Transverse colon (tissue), 4 donors: ENCODE data around the gene RGL3. TPM values are rescaled to one million over a fixed set of nuclear protein-coding genes. Genes with fewer than 3 reads are reported as not detected.
A peak's percentile ranks its signal among the peaks of the same experiment; 100 is the strongest.

Experiments used
- DNase-seq: peaks from one replicate; pipeline ENCODE4 v3.0.0-alpha.2; 2019
- H3K27ac ChIP-seq, 4 donors: fragments of 200-600 bp; sonication (generic); 2 replicates each; pipeline ENCODE4 v1.5.1; 2016 to 2018; ENCODE audit warnings: inconsistent platforms in 4 of 4
- H3K27me3 ChIP-seq: fragments of 200-600 bp; sonication (generic); 2 replicates; pipeline ENCODE4 v1.5.1; 2017; ENCODE audit warnings: inconsistent platforms
- H3K36me3 ChIP-seq, 4 donors: fragments of 200-600 bp; sonication (generic); 2 replicates each; pipeline ENCODE4 v1.5.1; 2017 to 2019; ENCODE audit warnings: inconsistent platforms in 4 of 4
- H3K4me1 ChIP-seq, 4 donors: fragments of 200-600 bp; sonication (generic); 2 replicates each; pipeline ENCODE4 v1.5.1; 2017 to 2020; ENCODE audit warnings: inconsistent platforms in 4 of 4
- H3K4me3 ChIP-seq, 4 donors: fragments of 200-600 bp; sonication (generic); 1 replicate in 1 of 4; 2 replicates in 3 of 4; pipeline versions ENCODE4 v1.5.1 to v1.6.1; 2017 to 2019; ENCODE audit warnings: inconsistent platforms in 4 of 4
- H3K9me3 ChIP-seq, 2 donors: fragments of 200-600 bp; sonication (generic); 2 replicates each; pipeline ENCODE4 v1.5.1; 2017 to 2019; ENCODE audit warnings: inconsistent platforms in 2 of 2
- EP300 ChIP-seq: sonication (generic); formaldehyde crosslinking; IDR thresholded peaks from one replicate; pipeline ENCODE4 v1.6.1; 2017; ENCODE audit warnings: antibody characterized with exemption, low read depth
- POLR2A ChIP-seq: fragments of 450-650 bp; IDR thresholded peaks from one replicate; pipeline ENCODE4 v1.6.1; 2016; ENCODE audit warnings: antibody characterized with exemption, mild to moderate bottlenecking, moderate library complexity
- POLR2AphosphoS5 ChIP-seq, 3 donors: sonication (generic); formaldehyde crosslinking; IDR thresholded peaks; one replicate each; pipeline ENCODE4 v1.6.1; 2016; ENCODE audit warnings: antibody characterized with exemption in 3 of 3
- WGBS, 2 donors: methylation state at CpG; one replicate each; pipeline ENCODE4 v1.1.5; 2018; ENCODE audit warnings: low coverage in 1 of 2; 5-methylcytosine and 5-hydroxymethylcytosine counted together
- in situ Hi-C, 4 donors: fragments of 200-750 bp; cut with MboI; loops; one replicate each; pipeline versions ENCODE4 v1.15.0 to v1.15.1; 2017; ENCODE audit warnings: low sequenced_read_pairs in 3 of 4, low pct_ligation_motif_present in 1 of 4, low pct_unique_long_range_greater_than_20kb in 1 of 4
- intact Hi-C: fragments of 100-400 bp; cut with DNase I; formaldehyde crosslinking; loops from one replicate; pipeline ENCODE4 v1.15.1; 2023; ENCODE audit warnings: low total_unique reads
- total RNA-seq, 4 donors: library from RNA; depleted of rRNA; stranded (reverse); fragments of >200 nt; gene quantifications; one replicate each; pipeline ENCODE4 v1.1.0, GENCODE V29; 2016
- TF ChIP-seq, protein P1 (sequence below), 5 experiments: fragments of 200-600 bp in 3 of 5; fragments of 450-650 bp in 2 of 5; sonication (generic) in 3 of 5; IDR thresholded peaks; 1 replicate in 2 of 5; 2 replicates in 3 of 5; pipeline ENCODE4 v1.5.1; 2016 to 2017; ENCODE audit warnings: antibody characterized with exemption in 5 of 5, inconsistent platforms in 3 of 5, mild to moderate bottlenecking in 2 of 5, moderate library complexity in 1 of 5

The RGL3 gene
- total RNA-seq, 4 donors from 2014 or later, result 6.7 to 78.9 (median 28.1) TPM

DNA sequence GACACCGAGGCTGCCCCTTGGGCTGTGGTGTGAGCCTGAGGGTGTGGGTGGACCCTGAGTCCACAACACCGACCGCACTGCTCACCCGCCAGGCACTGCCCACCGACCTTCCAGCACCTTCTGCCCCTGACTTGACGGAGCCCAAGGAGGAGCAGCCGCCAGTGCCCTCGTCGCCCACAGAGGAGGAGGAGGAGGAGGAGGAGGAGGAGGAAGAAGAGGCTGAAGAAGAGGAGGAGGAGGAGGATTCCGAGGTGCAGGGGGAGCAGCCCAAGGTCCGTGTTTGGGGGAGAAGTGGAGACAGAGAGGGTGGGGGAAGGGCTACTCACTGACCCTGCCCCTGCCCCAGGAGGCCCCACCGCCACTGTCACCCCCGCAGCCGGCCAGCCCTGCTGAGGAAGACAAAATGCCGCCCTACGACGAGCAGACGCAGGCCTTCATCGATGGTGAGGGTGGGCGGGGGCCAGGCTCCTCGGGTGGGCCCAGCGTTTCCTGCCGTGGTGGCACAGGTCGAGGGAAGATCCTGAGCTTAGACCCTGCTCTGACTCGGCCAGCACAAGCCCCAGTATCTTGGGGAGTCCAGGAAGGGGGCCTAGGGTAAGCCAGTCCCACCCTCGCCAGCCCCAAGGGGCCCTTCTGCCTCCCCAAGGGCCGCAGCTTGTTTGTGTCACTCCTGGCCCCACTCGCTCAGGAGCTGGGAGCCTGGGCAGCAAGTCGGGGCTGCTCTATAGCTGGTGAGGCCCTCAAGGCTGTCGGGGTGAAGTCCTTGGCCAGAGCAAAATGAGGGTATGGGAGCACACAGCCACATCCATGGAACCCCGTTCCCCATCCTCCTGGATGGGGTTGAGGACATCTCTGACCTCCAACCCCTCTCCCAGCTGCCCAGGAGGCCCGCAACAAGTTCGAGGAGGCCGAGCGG, 28.5 kb upstream of the RGL3 start:
- Histone ChIP-seq H3K27ac (no peak overlapping the region), H3K9me3 (no peaks in the 10 kb centered on the region), H3K4me1 (peaks cover 0 to 3% (median 0%) of the 10 kb centered on the region in 4 donors), H3K27me3 (peaks cover under 1% of the 10 kb centered on the region), H3K4me3 (no peak overlapping the region), H3K36me3 (peaks cover 0 to 39% (median 17%) of the 10 kb centered on the region in 4 donors)
- TF ChIP-seq POLR2A (no peak), EP300 (no peak), POLR2AphosphoS5 (IDR thresholded peaks at IDR 0.05) (no peak)
- TF ChIP-seq, protein P1, sequence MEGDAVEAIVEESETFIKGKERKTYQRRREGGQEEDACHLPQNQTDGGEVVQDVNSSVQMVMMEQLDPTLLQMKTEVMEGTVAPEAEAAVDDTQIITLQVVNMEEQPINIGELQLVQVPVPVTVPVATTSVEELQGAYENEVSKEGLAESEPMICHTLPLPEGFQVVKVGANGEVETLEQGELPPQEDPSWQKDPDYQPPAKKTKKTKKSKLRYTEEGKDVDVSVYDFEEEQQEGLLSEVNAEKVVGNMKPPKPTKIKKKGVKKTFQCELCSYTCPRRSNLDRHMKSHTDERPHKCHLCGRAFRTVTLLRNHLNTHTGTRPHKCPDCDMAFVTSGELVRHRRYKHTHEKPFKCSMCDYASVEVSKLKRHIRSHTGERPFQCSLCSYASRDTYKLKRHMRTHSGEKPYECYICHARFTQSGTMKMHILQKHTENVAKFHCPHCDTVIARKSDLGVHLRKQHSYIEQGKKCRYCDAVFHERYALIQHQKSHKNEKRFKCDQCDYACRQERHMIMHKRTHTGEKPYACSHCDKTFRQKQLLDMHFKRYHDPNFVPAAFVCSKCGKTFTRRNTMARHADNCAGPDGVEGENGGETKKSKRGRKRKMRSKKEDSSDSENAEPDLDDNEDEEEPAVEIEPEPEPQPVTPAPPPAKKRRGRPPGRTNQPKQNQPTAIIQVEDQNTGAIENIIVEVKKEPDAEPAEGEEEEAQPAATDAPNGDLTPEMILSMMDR (IDR thresholded peaks at IDR 0.05), result no peak
- in situ Hi-C loops (no loop called here), intact Hi-C loops (loop anchor here (10.0 kb wide), 2 partner anchors 153 to 333 kb away; partner anchors contain the start of gene TSPAN16)
- DNase-seq, result no peak
- 82 to 89% methylated on average over 6 to 32 of the region's 35 CpGs for WGBS, 2 donors

DNA sequence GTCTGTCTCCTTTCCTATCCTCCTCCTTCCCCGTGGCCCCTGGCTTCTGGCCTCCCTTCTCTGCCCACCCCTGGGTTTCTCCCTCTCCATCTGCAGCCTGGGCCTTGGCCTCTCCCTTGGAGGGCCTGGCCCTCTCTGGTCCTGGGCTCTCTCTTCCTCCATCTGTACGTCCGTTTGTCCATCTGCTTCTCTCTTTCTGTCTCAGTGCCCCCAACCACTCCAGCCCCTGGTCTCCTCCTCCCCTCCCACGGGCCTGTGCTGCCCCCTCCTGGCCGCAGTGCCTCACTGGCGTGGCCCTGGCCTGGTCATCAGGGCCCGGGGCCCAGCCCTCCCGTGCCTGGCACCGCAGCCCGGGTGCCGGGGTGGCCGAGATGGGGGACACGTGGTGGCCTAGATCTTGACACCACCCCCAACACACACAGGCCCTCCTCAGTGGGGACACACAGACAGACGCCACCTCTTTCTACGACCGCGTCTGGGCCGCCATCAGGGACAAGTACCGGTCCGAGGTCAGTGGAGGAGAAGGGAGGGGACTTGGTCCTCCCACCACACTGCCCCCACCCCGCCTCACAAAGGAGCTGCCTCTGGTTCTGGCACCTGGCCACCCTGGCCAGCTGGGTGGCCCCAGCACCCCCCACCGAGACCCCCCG, 27.7 kb upstream of the RGL3 start:
- in situ Hi-C loops (no loop called here), intact Hi-C loops (loop anchor here (10.0 kb wide), 2 partner anchors 152 to 332 kb away; partner anchors contain the start of gene TSPAN16)
- H3K4me3 ChIP-seq, result no peak overlapping the region
- TF ChIP-seq POLR2A (no peak), EP300 (no peak), POLR2AphosphoS5 (IDR thresholded peaks at IDR 0.05) (no peak)
- TF ChIP-seq, protein P1 (IDR thresholded peaks at IDR 0.05), result peak; percentile 70 to 88 (median 76)
- H3K27ac ChIP-seq, result no peak overlapping the region
- DNase-seq, result peak; percentile 50
- peaks cover 0 to 48% (median 20%) of the 10 kb centered on the region in 4 donors for H3K36me3 ChIP-seq
- WGBS, 2 donors, result 68 to 80% methylated on average over 1 to 22 of the region's 23 CpGs
- peaks cover 0 to 3% (median 0%) of the 10 kb centered on the region in 4 donors for H3K4me1 ChIP-seq
- no peaks in the 10 kb centered on the region for H3K27me3 ChIP-seq
- no peaks in the 10 kb centered on the region for H3K9me3 ChIP-seq

DNA sequence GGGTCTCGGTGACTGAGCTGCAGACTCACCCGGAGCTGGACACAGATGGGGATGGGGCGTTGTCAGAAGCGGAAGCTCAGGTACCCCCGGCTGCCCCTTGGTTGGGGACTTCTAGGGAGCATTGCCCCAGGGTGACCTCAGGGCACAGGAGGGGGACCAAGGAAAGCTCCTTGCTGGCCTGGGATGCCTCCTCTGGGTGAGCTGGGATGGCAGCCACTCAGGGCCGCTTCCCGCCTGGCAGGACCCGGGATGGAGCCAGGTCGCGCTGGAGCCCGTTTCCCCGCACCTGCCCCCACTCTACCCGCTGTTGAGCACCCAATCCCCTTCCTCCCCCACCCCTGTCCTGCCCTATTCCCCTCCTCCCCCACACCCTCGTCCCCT, 27.1 kb upstream of the RGL3 start:
- WGBS, 2 donors, result 86% methylated on average over 12 of the region's 14 CpGs; no CpG with 5 or more reads in 1 of the 2 donors
- in situ Hi-C loops, result no loop called here
- H3K4me1 ChIP-seq, result no peaks in the 10 kb centered on the region
- no peak overlapping the region for H3K4me3 ChIP-seq
- H3K36me3 ChIP-seq, result peaks cover 0 to 52% (median 22%) of the 10 kb centered on the region in 4 donors
- H3K27ac ChIP-seq, result no peak overlapping the region
- H3K9me3 ChIP-seq, result no peaks in the 10 kb centered on the region
- no peaks in the 10 kb centered on the region for H3K27me3 ChIP-seq
- DNase-seq, result no peak
- TF ChIP-seq POLR2AphosphoS5 (IDR thresholded peaks at IDR 0.05) (no peak), POLR2A (no peak), EP300 (no peak)
- TF ChIP-seq, protein P1 (IDR thresholded peaks at IDR 0.05), result no peak
- intact Hi-C loops, result loop anchor here (10.0 kb wide), 2 partner anchors 151 to 331 kb away; partner anchors contain the start of gene TSPAN16

DNA sequence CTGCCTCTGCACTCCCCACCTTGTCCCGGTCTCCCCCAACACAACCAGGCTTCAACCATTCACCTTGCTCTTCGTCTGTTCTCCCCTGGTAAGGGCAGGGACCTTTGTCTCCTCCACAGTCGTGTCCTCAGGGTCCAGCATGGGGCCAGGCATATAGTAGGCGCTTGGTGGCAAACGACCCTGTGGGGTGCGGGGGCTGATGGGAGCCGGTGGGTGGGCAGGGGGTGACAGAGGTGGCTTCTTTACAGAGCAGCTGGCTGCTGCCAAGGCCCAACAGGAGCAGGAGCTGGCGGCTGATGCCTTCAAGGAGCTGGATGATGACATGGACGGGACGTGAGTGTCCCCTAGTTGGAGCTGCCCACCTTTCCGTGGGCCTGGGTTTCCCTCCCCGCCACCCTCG, 26.0 kb upstream of the RGL3 start:
- no peak overlapping the region for H3K4me3 ChIP-seq
- no peak overlapping the region for H3K27ac ChIP-seq
- DNase-seq, result no peak
- H3K36me3 ChIP-seq, result peaks cover 0 to 63% (median 26%) of the 10 kb centered on the region in 4 donors
- intact Hi-C loops, result loop anchor here (10.0 kb wide), 2 partner anchors 150 to 330 kb away; partner anchors contain the start of gene TSPAN16
- no peaks in the 10 kb centered on the region for H3K27me3 ChIP-seq
- TF ChIP-seq, protein P1 (IDR thresholded peaks at IDR 0.05), result no peak
- TF ChIP-seq EP300 (no peak), POLR2AphosphoS5 (IDR thresholded peaks at IDR 0.05) (no peak), POLR2A (no peak)
- H3K9me3 ChIP-seq, result no peaks in the 10 kb centered on the region
- WGBS, 2 donors, result 87 to 100% methylated on average over 2 to 13 of the region's 13 CpGs
- in situ Hi-C loops, result no loop called here
- no peaks in the 10 kb centered on the region for H3K4me1 ChIP-seq
